SK-N-MC (cell line): Measurements from ENCODE around the gene DDX47.

Source experiments
- EZH2 ChIP-seq: fragments of 200-600 bp; sonication (generic); IDR thresholded peaks from one replicate; pipeline ENCODE4 v1.6.1; 2017; ENCODE audit warnings: antibody characterized with exemption
- FOXP2 ChIP-seq: optimal IDR thresholded peaks from 2 replicates; pipeline ENCODE3; 2011; ENCODE audit warnings: mild to moderate bottlenecking, moderate library complexity; ENCODE audit not compliant: insufficient read depth; ENCODE audit errors: extremely low read length, control extremely low read depth
- POLR2AphosphoS5 ChIP-seq: IDR thresholded peaks from 2 replicates; pipeline ENCODE4 v1.6.1; 2012; ENCODE audit warnings: mild to moderate bottlenecking, low read depth, low read length, borderline replicate concordance

DNA sequence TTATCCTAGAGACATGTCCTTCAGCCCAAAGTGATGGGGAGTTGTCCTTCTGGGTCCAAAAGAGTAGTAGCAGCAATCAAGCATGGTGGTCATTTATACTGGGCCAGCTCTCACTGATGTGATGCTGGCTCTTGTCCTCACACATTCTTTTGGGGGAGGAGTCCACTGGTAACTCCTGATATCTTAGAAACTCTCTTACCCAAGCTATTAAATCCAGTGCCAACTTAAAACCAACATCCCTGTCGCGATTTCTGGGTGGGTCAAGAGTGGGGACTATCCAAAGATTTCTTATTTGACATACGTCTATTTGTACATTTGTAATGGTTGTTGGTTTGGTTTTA lies 24.6 kb downstream of the DDX47 start:
- TF ChIP-seq EZH2 (no peak), POLR2AphosphoS5 (no peak), FOXP2 (no peak)
